GM12873 (cell line): ENCODE results near the gene SMLR1.

Experiments
- TF ChIP-seq, protein P1 (sequence below): IDR thresholded peaks from 2 replicates; pipeline ENCODE4 v1.5.1; 2012; ENCODE audit warnings: low read depth, mild to moderate bottlenecking, moderate library complexity, low read length, control low read depth; ENCODE audit not compliant: insufficient read depth; ENCODE audit errors: missing control alignments

The SMLR1 gene

DNA sequence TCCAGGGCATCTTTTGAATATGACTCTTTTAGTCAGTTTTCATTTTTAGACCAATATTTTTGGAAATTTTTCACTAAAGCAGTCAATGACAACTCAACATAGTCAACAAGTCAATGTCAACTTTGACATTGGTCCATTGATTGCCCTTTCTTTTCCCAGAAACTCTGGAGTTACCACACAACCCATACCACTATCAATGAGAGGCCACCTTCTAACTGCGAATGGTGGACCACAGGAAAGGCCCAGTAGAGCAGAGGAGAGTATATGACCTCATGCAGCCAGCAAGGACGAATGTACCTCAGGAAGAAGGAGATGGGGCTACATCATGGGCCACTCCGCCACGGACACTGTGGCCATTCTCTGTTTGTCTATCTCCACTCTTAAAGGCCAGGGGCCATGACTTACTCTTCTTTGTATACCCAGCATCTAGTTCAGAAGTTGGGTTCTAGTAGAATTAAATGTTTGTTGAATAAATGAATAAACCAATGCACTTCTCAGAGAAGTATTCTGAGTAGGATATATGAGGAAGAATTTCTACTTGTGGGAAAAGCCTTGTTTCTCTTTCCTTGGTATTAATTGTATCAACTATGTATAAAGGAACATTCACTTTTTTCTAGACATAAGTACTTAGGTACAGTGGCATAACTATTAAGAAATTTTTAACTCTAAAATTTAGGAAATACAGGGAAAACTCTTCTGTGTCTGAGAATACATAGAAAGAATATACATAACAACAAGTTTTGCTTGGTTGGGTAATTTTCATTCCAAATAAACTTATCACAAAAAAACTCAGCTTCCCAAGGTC, 562 bp upstream of the SMLR1 start:
- TF ChIP-seq, protein P1, sequence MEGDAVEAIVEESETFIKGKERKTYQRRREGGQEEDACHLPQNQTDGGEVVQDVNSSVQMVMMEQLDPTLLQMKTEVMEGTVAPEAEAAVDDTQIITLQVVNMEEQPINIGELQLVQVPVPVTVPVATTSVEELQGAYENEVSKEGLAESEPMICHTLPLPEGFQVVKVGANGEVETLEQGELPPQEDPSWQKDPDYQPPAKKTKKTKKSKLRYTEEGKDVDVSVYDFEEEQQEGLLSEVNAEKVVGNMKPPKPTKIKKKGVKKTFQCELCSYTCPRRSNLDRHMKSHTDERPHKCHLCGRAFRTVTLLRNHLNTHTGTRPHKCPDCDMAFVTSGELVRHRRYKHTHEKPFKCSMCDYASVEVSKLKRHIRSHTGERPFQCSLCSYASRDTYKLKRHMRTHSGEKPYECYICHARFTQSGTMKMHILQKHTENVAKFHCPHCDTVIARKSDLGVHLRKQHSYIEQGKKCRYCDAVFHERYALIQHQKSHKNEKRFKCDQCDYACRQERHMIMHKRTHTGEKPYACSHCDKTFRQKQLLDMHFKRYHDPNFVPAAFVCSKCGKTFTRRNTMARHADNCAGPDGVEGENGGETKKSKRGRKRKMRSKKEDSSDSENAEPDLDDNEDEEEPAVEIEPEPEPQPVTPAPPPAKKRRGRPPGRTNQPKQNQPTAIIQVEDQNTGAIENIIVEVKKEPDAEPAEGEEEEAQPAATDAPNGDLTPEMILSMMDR, result no peak

DNA sequence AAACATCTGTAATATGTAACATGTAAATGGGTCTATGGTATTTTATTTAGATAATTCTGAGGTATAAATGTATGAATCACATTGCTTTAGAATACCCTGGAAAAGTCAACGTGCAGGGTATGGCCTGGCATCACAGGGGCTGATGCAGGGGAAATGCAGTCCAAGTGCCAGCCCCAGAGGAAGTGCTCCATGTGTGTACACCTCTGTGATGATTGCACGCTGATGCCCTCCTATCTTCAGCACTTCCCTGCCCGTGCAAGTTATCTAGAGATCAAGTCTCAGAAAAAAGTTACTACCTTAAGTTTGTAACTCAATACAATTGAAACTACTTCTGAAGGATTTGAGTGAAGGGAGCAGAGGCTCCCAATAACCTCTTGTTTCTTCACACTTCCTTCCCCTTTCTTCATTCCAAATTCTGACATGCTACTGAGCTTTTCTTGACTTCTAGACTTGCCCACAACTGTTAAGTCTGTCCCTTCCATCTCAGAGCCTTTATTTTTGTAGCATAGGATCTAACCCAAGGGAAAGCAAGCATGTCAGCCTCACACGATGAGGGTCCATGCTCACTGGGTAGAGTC, 2.2 kb downstream of the SMLR1 start:
- TF ChIP-seq, protein P1, result no peak

DNA sequence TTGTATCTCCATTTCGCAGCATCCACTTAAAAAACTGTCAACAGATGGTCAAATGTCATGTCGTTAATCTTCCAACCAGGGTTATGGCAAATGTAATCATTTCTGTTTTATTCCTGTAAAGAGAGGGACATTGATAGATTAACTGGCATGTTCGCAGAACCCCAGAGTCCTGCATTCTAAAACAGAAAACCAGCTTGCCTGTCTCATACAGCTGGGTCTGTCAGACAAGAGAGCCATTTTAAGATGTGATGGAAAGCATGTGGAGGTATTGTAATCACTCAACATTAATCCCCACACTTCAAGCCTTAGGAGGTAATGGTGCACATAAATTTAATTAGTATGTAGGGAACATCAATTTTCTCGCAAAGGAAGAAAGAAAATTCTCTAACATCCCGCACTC, 4.4 kb downstream of the SMLR1 start:
- TF ChIP-seq, protein P1, result no peak

DNA sequence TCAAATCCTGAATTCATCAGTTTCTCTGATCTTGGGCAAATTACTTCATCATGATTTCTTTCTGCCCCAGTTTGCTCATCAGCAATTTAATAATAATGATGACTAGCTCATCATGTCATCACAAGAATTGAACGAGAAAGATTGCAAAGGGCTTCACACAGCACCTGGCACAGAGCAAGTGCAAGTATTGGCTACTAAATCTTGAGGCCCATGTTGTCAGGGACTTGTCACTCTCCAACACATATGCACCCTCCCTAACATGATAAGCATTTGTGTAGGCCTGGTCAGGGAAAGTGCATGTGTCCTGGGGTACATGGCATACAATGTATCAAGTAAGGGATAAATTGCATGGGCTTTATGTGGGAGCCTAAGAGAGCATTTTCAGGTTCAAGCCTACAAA, 6.4 kb downstream of the SMLR1 start:
- TF ChIP-seq, protein P1, result no peak

DNA sequence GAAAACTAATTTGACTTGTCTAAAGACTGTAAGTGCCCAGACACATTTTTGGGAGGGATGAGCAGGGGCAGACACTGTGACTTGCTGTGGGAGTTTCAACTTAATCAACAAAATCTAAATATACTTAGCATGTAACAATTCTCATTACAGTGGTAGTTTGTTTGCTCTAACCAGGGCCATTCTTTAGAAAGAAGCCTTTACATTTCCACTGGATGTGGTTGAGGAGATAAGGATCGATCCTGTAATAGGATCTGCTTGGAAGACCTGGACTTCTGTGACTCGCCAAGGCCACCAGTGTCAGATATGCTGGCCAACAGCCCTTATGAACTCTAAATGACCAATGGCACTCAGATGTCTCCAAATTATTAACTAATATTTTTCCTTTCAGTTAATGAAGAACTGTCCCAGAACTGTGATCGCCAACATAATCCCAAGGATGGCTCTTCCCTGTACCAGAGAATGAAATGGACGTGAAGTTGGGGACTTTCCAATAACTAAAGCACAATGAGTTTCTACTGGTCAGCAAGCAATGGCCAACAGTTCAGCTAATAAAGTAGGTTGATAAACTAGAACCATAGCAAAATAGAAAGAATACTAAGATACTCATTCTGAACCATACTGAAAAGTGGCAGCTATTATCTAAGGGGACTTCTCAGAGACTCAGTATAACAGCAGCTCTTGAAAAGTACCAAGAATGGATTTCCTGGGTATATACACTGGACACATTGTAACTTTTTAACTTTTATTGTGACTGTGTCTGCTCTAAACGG, 7.5 kb downstream of the SMLR1 start:
- TF ChIP-seq, protein P1, result no peak

DNA sequence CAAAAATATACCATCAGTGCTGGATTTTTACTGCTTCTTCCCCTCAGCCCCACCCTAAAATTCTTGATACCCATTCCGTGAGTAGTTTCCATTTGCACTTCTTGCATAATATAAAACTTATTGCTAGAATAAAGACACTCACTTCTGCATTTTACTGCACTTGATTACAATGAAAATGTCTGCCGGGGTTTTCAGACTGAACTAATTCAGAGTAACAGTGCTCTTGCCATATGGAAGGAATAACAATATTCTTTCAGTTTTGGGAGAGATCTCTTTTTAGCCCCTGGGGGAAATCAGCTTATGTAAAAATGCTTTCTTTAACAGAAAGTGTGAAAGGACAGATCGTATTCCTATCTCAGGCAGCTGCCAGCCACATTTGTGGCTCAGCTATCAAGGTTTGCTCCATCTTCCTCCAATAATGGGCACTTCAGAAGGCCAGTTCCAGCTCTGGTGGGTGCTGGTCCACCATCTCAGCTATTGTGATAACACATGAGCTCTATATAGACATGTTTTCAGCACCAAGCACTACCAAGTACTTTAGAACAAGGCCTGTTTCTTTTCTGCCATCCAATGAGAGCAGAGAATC, 8.9 kb downstream of the SMLR1 start:
- TF ChIP-seq, protein P1, result no peak

DNA sequence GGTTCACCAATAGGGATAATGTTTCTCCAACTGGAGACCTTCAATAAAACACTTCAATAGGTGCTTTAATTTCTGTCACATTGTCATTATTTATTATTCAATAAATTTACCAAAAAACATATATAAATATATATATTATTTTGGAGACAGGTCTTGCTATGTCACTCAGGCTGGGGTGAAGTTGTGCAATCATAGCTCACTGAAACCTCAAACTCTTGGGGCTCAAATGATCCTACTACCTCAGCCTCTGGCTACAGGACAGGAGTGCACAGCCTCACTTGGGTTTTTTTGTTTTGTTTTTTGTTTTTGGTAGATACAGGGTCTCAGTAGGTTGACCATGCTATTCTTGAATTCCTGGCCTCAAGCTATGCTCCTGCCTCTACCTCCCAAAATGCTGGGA, 9.9 kb downstream of the SMLR1 start:
- TF ChIP-seq, protein P1, result no peak
